ENCODE data around the gene EXT2.

- no peak for TF ChIP-seq EZH2 (IDR thresholded peaks at IDR 0.05; ENCODE audit: insufficient read depth, poor library complexity, severe bottlenecking)
- no peak for TF ChIP-seq EZH2phosphoT487 (IDR thresholded peaks at IDR 0.05; ENCODE audit: insufficient read depth, low read depth)
These were observed 40.9 kb downstream of the EXT2 start for GRCh38 chr11:44136176-44136945.
